Activated naive CD8-positive, alpha-beta T cell treated with anti-CD3 and anti-CD28 coated beads, Interleukin-2, amount 50 U/mL, for 24 hours (primary cell): ENCODE results near the gene MSI2.
"Not testable (repeated sequence)": the region's sequence is repeated elsewhere in the genome, so short reads cannot be mapped to it uniquely, and the experiment has no call there.

Source experiments
- ATAC-seq: fragments of 150-1000 bp; cut with Tn5 transposase; one replicate; pipeline ENCODE4 v1.10.0; 2021
- DNase-seq: peaks from one replicate; pipeline ENCODE4 v3.0.0; 2021
- H3K27ac Mint-ChIP-seq: one replicate; pipeline ENCODE4 v1.8.0; 2021; ENCODE audit warnings: mild to moderate bottlenecking, mixed read lengths
- H3K27me3 Mint-ChIP-seq: one replicate; pipeline ENCODE4 v1.8.0; 2021; ENCODE audit warnings: mixed read lengths
- H3K36me3 Mint-ChIP-seq: one replicate; pipeline ENCODE4 v1.8.0; 2021; ENCODE audit warnings: low read depth, mixed read lengths
- H3K4me1 Mint-ChIP-seq: one replicate; pipeline ENCODE4 v1.8.0; 2021; ENCODE audit warnings: mixed read lengths
- H3K4me3 Mint-ChIP-seq: one replicate; pipeline ENCODE4 v1.8.0; 2021; ENCODE audit warnings: mild to moderate bottlenecking, moderate library complexity, mixed read lengths
- H3K9me3 Mint-ChIP-seq: one replicate; pipeline ENCODE4 v1.8.0; 2021; ENCODE audit warnings: mixed read lengths

The MSI2 gene

GRCh38 chr17:57255776-57256681 is at the start of gene MSI2:
TSS of gene MSI2 (plus strand) at chr17:57256523. CDS start at chr17:57256743, 220 bp downstream.
- Mint-ChIP-seq H3K36me3 (peaks cover 18% of the 10 kb centered on the region), H3K9me3 (peaks cover 6% of the 10 kb centered on the region), H3K27ac (peak within 1 kb of the TSS; percentile 84), H3K4me1 (peaks cover 42% of the 10 kb centered on the region), H3K4me3 (peak within 1 kb of the TSS; percentile 87), H3K27me3 (no peaks in the 10 kb centered on the region)
- ATAC-seq, result peak; percentile 67
- peak; percentile 90 for DNase-seq

- peaks cover 9% of the 10 kb centered on the region for H3K9me3 Mint-ChIP-seq
- DNase-seq (no peak), ATAC-seq (no peak)
- H3K4me1 Mint-ChIP-seq, result no peaks in the 10 kb centered on the region
- H3K4me3 Mint-ChIP-seq, result no peak overlapping the region
- H3K36me3 Mint-ChIP-seq, result peaks cover 3% of the 10 kb centered on the region
- peaks cover 6% of the 10 kb centered on the region for H3K27me3 Mint-ChIP-seq
- no peak overlapping the region for H3K27ac Mint-ChIP-seq
Measured at GRCh38 chr17:57206928-57207327, 49.4 kb upstream of the MSI2 start.

DNA sequence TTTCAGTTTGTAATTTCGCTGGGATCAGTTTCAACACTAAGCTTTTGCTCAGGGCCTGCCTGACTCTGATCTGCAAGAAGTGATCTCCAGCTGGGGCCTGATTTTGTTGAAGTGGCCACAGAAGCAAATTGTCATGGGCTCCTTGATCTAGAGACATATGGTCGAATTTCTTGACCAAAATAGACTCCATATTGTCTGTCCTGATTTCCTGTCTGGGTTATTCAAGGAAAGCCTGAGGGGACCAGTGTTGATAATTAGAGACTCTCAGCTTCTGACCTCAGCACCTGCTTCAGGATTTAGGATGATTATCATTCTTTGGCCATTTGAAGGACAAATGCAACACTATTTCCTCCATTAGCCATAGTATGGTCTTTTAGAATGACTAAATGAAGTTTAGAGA is 48.9 kb upstream of the MSI2 start:
- DNase-seq, result no peak
- Mint-ChIP-seq H3K27me3 (peaks cover 6% of the 10 kb centered on the region), H3K4me3 (no peak overlapping the region), H3K27ac (no peak overlapping the region), H3K4me1 (no peaks in the 10 kb centered on the region), H3K36me3 (peaks cover 3% of the 10 kb centered on the region), H3K9me3 (peaks cover 9% of the 10 kb centered on the region)
- ATAC-seq, result no peak

- ATAC-seq (no peak), DNase-seq (no peak)
- Mint-ChIP-seq H3K36me3 (peaks cover 3% of the 10 kb centered on the region), H3K4me1 (no peaks in the 10 kb centered on the region), H3K4me3 (no peak overlapping the region), H3K9me3 (peaks cover 9% of the 10 kb centered on the region), H3K27me3 (peaks cover 7% of the 10 kb centered on the region), H3K27ac (no peak overlapping the region)
Measured at GRCh38 chr17:57210224-57210553, 46.1 kb upstream of the MSI2 start.

- DNase-seq (no peak), ATAC-seq (no peak)
- Mint-ChIP-seq H3K27me3 (peaks cover 7% of the 10 kb centered on the region), H3K27ac (no peak overlapping the region), H3K36me3 (peaks cover 3% of the 10 kb centered on the region), H3K4me3 (no peak overlapping the region), H3K9me3 (peaks cover 9% of the 10 kb centered on the region), H3K4me1 (no peaks in the 10 kb centered on the region)
Measured at GRCh38 chr17:57210972-57211411, 45.3 kb upstream of the MSI2 start.

- DNase-seq (no peak), ATAC-seq (no peak)
- H3K9me3 Mint-ChIP-seq, result peaks cover 9% of the 10 kb centered on the region
- H3K27me3 Mint-ChIP-seq, result peaks cover 7% of the 10 kb centered on the region
- no peak overlapping the region for H3K4me3 Mint-ChIP-seq
- no peaks in the 10 kb centered on the region for H3K4me1 Mint-ChIP-seq
- H3K36me3 Mint-ChIP-seq, result peaks cover 3% of the 10 kb centered on the region
- H3K27ac Mint-ChIP-seq, result no peak overlapping the region
Measured at GRCh38 chr17:57211543-57211942, 44.8 kb upstream of the MSI2 start.

- Mint-ChIP-seq H3K9me3 (peaks cover 1% of the 10 kb centered on the region), H3K36me3 (peaks cover 1% of the 10 kb centered on the region), H3K27me3 (peaks cover 13% of the 10 kb centered on the region), H3K4me3 (no peak overlapping the region), H3K4me1 (no peaks in the 10 kb centered on the region), H3K27ac (no peak overlapping the region)
- ATAC-seq, result no peak
- no peak for DNase-seq
Measured at GRCh38 chr17:57213180-57213825, 43.0 kb upstream of the MSI2 start.

- H3K9me3 Mint-ChIP-seq, result no peaks in the 10 kb centered on the region
- H3K27me3 Mint-ChIP-seq, result peaks cover 18% of the 10 kb centered on the region
Measured at GRCh38 chr17:57215317-57215716, 41.0 kb upstream of the MSI2 start.

GRCh38 chr17:57221366-57222350 is 34.7 kb upstream of the MSI2 start:
- no peak overlapping the region for H3K27ac Mint-ChIP-seq
- H3K9me3 Mint-ChIP-seq, result peaks cover 22% of the 10 kb centered on the region
- no peaks in the 10 kb centered on the region for H3K4me1 Mint-ChIP-seq
- no peak for DNase-seq
- no peaks in the 10 kb centered on the region for H3K36me3 Mint-ChIP-seq
- H3K4me3 Mint-ChIP-seq, result no peak overlapping the region
- peaks cover 12% of the 10 kb centered on the region for H3K27me3 Mint-ChIP-seq
- ATAC-seq, result no peak

More at GRCh38 chr17:57215317-57215716, 41.0 kb upstream of the MSI2 start:
- H3K4me1 Mint-ChIP-seq, result no peaks in the 10 kb centered on the region
- H3K4me3 Mint-ChIP-seq, result no peak overlapping the region
- ATAC-seq (no peak), DNase-seq (no peak)
- H3K36me3 Mint-ChIP-seq, result no peaks in the 10 kb centered on the region
- H3K27ac Mint-ChIP-seq, result no peak overlapping the region

- not testable (repeated sequence) for H3K27ac Mint-ChIP-seq, H3K4me3 Mint-ChIP-seq, H3K4me1 Mint-ChIP-seq, H3K36me3 Mint-ChIP-seq, ATAC-seq, DNase-seq
- Mint-ChIP-seq H3K27me3 (peaks cover 10% of the 10 kb centered on the region), H3K9me3 (peaks cover 22% of the 10 kb centered on the region)
Measured at GRCh38 chr17:57222422-57222821, 33.9 kb upstream of the MSI2 start.

- H3K9me3 Mint-ChIP-seq, result peaks cover 22% of the 10 kb centered on the region
- peaks cover 12% of the 10 kb centered on the region for H3K27me3 Mint-ChIP-seq
- no peak for DNase-seq
- no peaks in the 10 kb centered on the region for H3K36me3 Mint-ChIP-seq
- H3K27ac Mint-ChIP-seq, result no peak overlapping the region
- no peak overlapping the region for H3K4me3 Mint-ChIP-seq
- no peak for ATAC-seq
- no peaks in the 10 kb centered on the region for H3K4me1 Mint-ChIP-seq
Measured at GRCh38 chr17:57225127-57225526, 31.2 kb upstream of the MSI2 start.

DNA sequence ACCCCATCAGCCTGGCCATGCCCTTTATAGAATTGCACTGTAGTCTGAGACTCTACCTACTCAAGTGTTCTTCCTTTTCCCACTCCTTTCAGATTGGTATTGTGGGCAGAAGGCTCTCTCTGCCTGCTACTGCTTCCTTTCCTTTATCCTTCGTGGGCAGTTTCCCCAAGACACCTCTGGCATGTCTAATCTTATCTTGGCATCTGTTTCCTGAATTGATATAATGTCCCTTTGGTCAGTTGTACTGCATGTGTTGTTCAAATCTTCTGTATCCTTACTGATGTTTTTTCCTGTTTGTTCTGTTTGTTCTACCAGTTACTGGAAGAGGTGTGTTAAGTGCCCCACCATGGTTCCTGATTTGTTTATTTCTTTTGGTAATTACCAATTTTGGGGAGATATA is 29.5 kb upstream of the MSI2 start:
- Mint-ChIP-seq H3K4me1 (no peaks in the 10 kb centered on the region), H3K4me3 (no peak overlapping the region), H3K27me3 (peaks cover 12% of the 10 kb centered on the region), H3K9me3 (peaks cover 12% of the 10 kb centered on the region), H3K36me3 (no peaks in the 10 kb centered on the region), H3K27ac (no peak overlapping the region)
- no peak for ATAC-seq
- no peak for DNase-seq

DNA sequence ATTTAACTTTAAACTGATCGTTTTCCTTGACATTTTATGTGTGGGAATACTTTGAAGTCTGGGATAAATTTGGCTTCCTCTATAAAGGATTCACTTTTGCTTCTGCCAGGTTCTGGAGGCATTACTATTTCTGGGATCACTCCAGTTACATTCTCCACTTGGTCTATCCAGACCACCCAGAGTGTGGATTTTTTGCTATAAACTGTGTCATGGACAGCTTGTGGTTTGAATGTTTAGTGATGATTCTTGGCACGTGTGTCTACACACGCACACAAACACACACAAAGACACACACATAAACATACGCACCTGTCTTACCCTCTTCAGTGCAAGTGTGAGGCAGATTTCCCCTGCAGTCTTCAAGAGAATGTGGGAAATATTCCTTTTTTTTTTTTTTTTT is 27.4 kb upstream of the MSI2 start:
- Mint-ChIP-seq H3K4me3 (no peak overlapping the region), H3K4me1 (no peaks in the 10 kb centered on the region), H3K27me3 (peaks cover 20% of the 10 kb centered on the region), H3K9me3 (peaks cover 3% of the 10 kb centered on the region), H3K36me3 (no peaks in the 10 kb centered on the region), H3K27ac (no peak overlapping the region)
- ATAC-seq (no peak), DNase-seq (no peak)

GRCh38 chr17:57234061-57234738 is 22.1 kb upstream of the MSI2 start:
- DNase-seq (no peak), ATAC-seq (no peak)
- H3K27ac Mint-ChIP-seq, result no peak overlapping the region
- H3K36me3 Mint-ChIP-seq, result no peaks in the 10 kb centered on the region
- H3K4me1 Mint-ChIP-seq, result no peaks in the 10 kb centered on the region
- H3K4me3 Mint-ChIP-seq, result no peak overlapping the region
- peaks cover 8% of the 10 kb centered on the region for H3K27me3 Mint-ChIP-seq
- no peaks in the 10 kb centered on the region for H3K9me3 Mint-ChIP-seq
